ENCODE measurements around the gene SPON1.
"Not testable (repeated sequence)": the region's sequence is repeated elsewhere in the genome, so short reads cannot be mapped to it uniquely, and the experiment has no call there.

SPON1 gene

GRCh38 chr11:13984616-13985450, 22.3 kb downstream of the SPON1 start:
- DNase-seq = no peak

GRCh38 chr11:13986695-13987094, 24.2 kb downstream of the SPON1 start:
- not testable (repeated sequence) for DNase-seq

GRCh38 chr11:13992158-13992856, 29.8 kb downstream of the SPON1 start:
- DNase-seq = not testable (repeated sequence)

- DNase-seq = no peak
Measured at GRCh38 chr11:13993096-13993765, 30.7 kb downstream of the SPON1 start.

GRCh38 chr11:13997881-13998280, 35.4 kb downstream of the SPON1 start:
- no peak for DNase-seq

GRCh38 chr11:13999704-14000103, 37.2 kb downstream of the SPON1 start:
- no peak for DNase-seq

GRCh38 chr11:14001597-14001996, 39.1 kb downstream of the SPON1 start:
- DNase-seq = no peak

GRCh38 chr11:14007566-14007965, 45.0 kb downstream of the SPON1 start:
- DNase-seq = no peak

- DNase-seq = no peak
Measured at GRCh38 chr11:14010665-14011064, 48.1 kb downstream of the SPON1 start.

- DNase-seq = no peak
Measured at GRCh38 chr11:14012846-14013245, 50.3 kb downstream of the SPON1 start.

GRCh38 chr11:14015711-14016110, 53.2 kb downstream of the SPON1 start:
- no peak for DNase-seq

GRCh38 chr11:14018441-14018840, 55.9 kb downstream of the SPON1 start:
- DNase-seq = no peak

- DNase-seq = no peak
Measured at GRCh38 chr11:14021738-14022137, 59.2 kb downstream of the SPON1 start.

- DNase-seq = no peak
Measured at GRCh38 chr11:14022251-14022650, 59.7 kb downstream of the SPON1 start.

GRCh38 chr11:14022821-14023220, 60.3 kb downstream of the SPON1 start:
- no peak for DNase-seq

GRCh38 chr11:14026961-14027360, 64.4 kb downstream of the SPON1 start:
- DNase-seq = no peak

- no peak for DNase-seq
Measured at GRCh38 chr11:14027525-14027924, 65.0 kb downstream of the SPON1 start.

GRCh38 chr11:14029440-14029839, 66.9 kb downstream of the SPON1 start:
- no peak for DNase-seq

- no peak for DNase-seq
Measured at GRCh38 chr11:14029971-14030920, 67.7 kb downstream of the SPON1 start.

GRCh38 chr11:14035526-14035925, 73.0 kb downstream of the SPON1 start:
- DNase-seq = not testable (repeated sequence)

- DNase-seq = no peak
Measured at GRCh38 chr11:14036469-14036868, 73.9 kb downstream of the SPON1 start.

GRCh38 chr11:14041040-14041439, 78.5 kb downstream of the SPON1 start:
- no peak for DNase-seq

- DNase-seq = no peak
Measured at GRCh38 chr11:14041565-14041964, 79.0 kb downstream of the SPON1 start.
